Pancreas (tissue), 10 donors: ENCODE results near the gene NRP1. TPM values are rescaled to one million over a fixed set of nuclear protein-coding genes. Genes with fewer than 3 reads are reported as not detected.
A peak's percentile ranks its signal among the peaks of the same experiment; 100 is the strongest.

Experiments used
- ATAC-seq, 4 donors: fragments of 200-7000 bp; cut with Tn5 transposase; one replicate each; pipeline versions ENCODE4 v1.8.0 to v1.9.1; 2020; ENCODE audit warnings: mild to moderate bottlenecking in 4 of 4, moderate library complexity in 4 of 4
- DNase-seq, 6 donors: peaks; one replicate each; pipeline ENCODE4 v3.0.0-alpha.2; 2020
- FAIRE-seq: peaks from 2 replicates; lab custom pipeline; 2012; peaks lifted over from hg19 to GRCh38; lab: Jason Lieb, UNC
- H3K27ac ChIP-seq, 4 donors: fragments of 200-600 bp; sonication (generic); 1 replicate in 3 of 4; 2 replicates in 1 of 4; pipeline versions ENCODE4 v1.5.0 to v1.8.0; 2020
- H3K27me3 ChIP-seq, 4 donors: fragments of 200-600 bp; one replicate each; pipeline ENCODE4 v1.8.0; 2021
- H3K36me3 ChIP-seq, 3 donors: fragments of 200-600 bp; sonication (generic) in 1 of 3; one replicate each; pipeline versions ENCODE4 v1.5.0 to v1.8.0; 2020 to 2021
- H3K4me1 ChIP-seq, 3 donors: fragments of 200-600 bp; one replicate each; pipeline ENCODE4 v1.8.0; 2021
- H3K4me3 ChIP-seq, 4 donors: fragments of 200-600 bp; sonication (generic) in 2 of 4; one replicate each; pipeline versions ENCODE4 v1.5.0 to v1.8.0; 2020 to 2021
- H3K9me3 ChIP-seq, 4 donors: fragments of 200-600 bp; one replicate each; pipeline ENCODE4 v1.8.0; 2021
- CTCF ChIP-seq, 4 donors: fragments of 200-600 bp; sonication (generic) in 3 of 4; IDR thresholded peaks; one replicate each; pipeline versions ENCODE4 v1.5.0 to v1.8.0; 2021; ENCODE audit warnings: antibody characterized with exemption in 4 of 4
- WGBS, 2 donors: extraction: QIAGEN DNeasy Blood & Tissue Kit; methylation state at CpG; one replicate each; pipeline ENCODE4 v1.1.7; 2013; 5-methylcytosine and 5-hydroxymethylcytosine counted together
- intact Hi-C, 3 donors: fragments of 100-400 bp; cut with DNase I; formaldehyde crosslinking; loops; one replicate each; pipeline versions ENCODE4 v1.11.1 to v1.14.2; 2022
- polyA plus RNA-seq, 2 donors: library from polyadenylated mRNA; stranded (reverse); fragments of 200-250 nt; gene quantifications; one replicate each; pipeline ENCODE4 v1.2.3, GENCODE V29; 2013
- total RNA-seq, 6 donors: library from RNA; stranded (reverse); fragmentation: NEBNext Ultra II Directional in 4 of 6; extraction: Animal tissue kit (Norgen Biotek cat#: 25700) in 4 of 6; gene quantifications; one replicate each; pipeline versions ENCODE4 v1.2.1 to v1.2.4, GENCODE V29; 2021 to 2023
- donor health status: healthy with polysubstance abuse.
- donor health status: DM: no; HTN: no; CAD: no; lungs with moderate emphysema.
- donor health status: DM: no; HTN: no; CAD: no.
- donor health status: control.
- donor health status: control.
- donor health status: Bipolar disorder and iron deficiency.
- donor health status: DM: yes; HTN: yes; CAD: no.
- donor health status: DM: no; HTN: no; CAD: no.
- donor health status: DM: no; HTN: no; CAD: no.
- donor health status: DM: yes; HTN: yes; CAD: no.

Gene NRP1
- total and polyA plus RNA-seq, 8 donors = 12.0 to 56.4 (median 28.4) TPM

- 66 to 71% methylated on average over 4 of the region's 4 CpGs for WGBS, 2 donors
- Histone ChIP-seq H3K36me3 (no peaks in the 10 kb centered on the region), H3K27me3 (no peaks in the 10 kb centered on the region), H3K4me3 (no peak overlapping the region), H3K4me1 (no peaks in the 10 kb centered on the region), H3K9me3 (no peaks in the 10 kb centered on the region), H3K27ac (no peak overlapping the region)
- no peak for ATAC-seq
- no peak for DNase-seq
- intact Hi-C loops = no loop called here
- TF ChIP-seq CTCF (IDR thresholded peaks at IDR 0.05) = no peak
- no peak for FAIRE-seq
Measured at GRCh38 chr10:33241351-33241750, 93.1 kb downstream of the NRP1 start.

GRCh38 chr10:33240931-33241330, 93.5 kb downstream of the NRP1 start:
- H3K27ac ChIP-seq = no peak overlapping the region
- H3K36me3 ChIP-seq = no peaks in the 10 kb centered on the region
- no peaks in the 10 kb centered on the region for H3K4me1 ChIP-seq
- no peak overlapping the region for H3K4me3 ChIP-seq
- H3K27me3 ChIP-seq = no peaks in the 10 kb centered on the region
- FAIRE-seq (no peak), DNase-seq (no peak), ATAC-seq (peak in 1 of 4 donors; percentile 25)
- intact Hi-C loops = no loop called here
- H3K9me3 ChIP-seq = no peaks in the 10 kb centered on the region
- WGBS, 2 donors = 72% methylated on average over 2 of the region's 2 CpGs
- no peak for TF ChIP-seq CTCF (IDR thresholded peaks at IDR 0.05)

- no peak for TF ChIP-seq CTCF (IDR thresholded peaks at IDR 0.05)
- Histone ChIP-seq H3K27ac (no peak overlapping the region), H3K4me3 (no peak overlapping the region), H3K9me3 (no peaks in the 10 kb centered on the region), H3K27me3 (no peaks in the 10 kb centered on the region), H3K36me3 (no peaks in the 10 kb centered on the region), H3K4me1 (no peaks in the 10 kb centered on the region)
- 63 to 74% methylated on average over 2 of the region's 2 CpGs for WGBS, 2 donors
- DNase-seq (no peak), FAIRE-seq (no peak), ATAC-seq (no peak)
- intact Hi-C loops = no loop called here
Measured at GRCh38 chr10:33240258-33240657, 94.2 kb downstream of the NRP1 start.

GRCh38 chr10:33239257-33239656, 95.2 kb downstream of the NRP1 start:
- Histone ChIP-seq H3K4me3 (no peak overlapping the region), H3K27me3 (no peaks in the 10 kb centered on the region), H3K4me1 (no peaks in the 10 kb centered on the region), H3K36me3 (no peaks in the 10 kb centered on the region), H3K27ac (no peak overlapping the region), H3K9me3 (no peaks in the 10 kb centered on the region)
- no peak for TF ChIP-seq CTCF (IDR thresholded peaks at IDR 0.05)
- WGBS, 2 donors = 82 to 85% methylated on average over 2 of the region's 2 CpGs
- intact Hi-C loops = no loop called here
- FAIRE-seq (no peak), DNase-seq (no peak), ATAC-seq (no peak)

- Histone ChIP-seq H3K9me3 (no peaks in the 10 kb centered on the region), H3K36me3 (no peaks in the 10 kb centered on the region), H3K27ac (no peak overlapping the region), H3K27me3 (no peaks in the 10 kb centered on the region), H3K4me1 (no peaks in the 10 kb centered on the region), H3K4me3 (no peak overlapping the region)
- ATAC-seq (peak in 1 of 4 donors; percentile 22), DNase-seq (no peak), FAIRE-seq (no peak)
- TF ChIP-seq CTCF (IDR thresholded peaks at IDR 0.05) = no peak
- 88 to 91% methylated on average over 3 of the region's 3 CpGs for WGBS, 2 donors
- intact Hi-C loops = no loop called here
Measured at GRCh38 chr10:33238643-33239042, 95.8 kb downstream of the NRP1 start.
